B cell (primary cell): Measurements from ENCODE around the gene NTM. TPM values are rescaled to one million over a fixed set of nuclear protein-coding genes. Genes with fewer than 3 reads are reported as not detected.

Experiments used
- ATAC-seq: fragments of 200-7000 bp; cut with Tn5 transposase; one replicate; pipeline ENCODE4 v1.10.0; 2021; ENCODE audit warnings: low read depth, mild to moderate bottlenecking, moderate number of reproducible peaks, moderate library complexity
- CTCF ChIA-PET: fragments of 350-600 bp; sonication (Branson Sonifier 250); formaldehyde crosslinking; loops from one replicate; lab custom pipeline; 2021; ENCODE audit warnings: antibody characterized with exemption, inconsistent platforms; lab: Charles Lee
- POLR2A ChIA-PET: fragments of 350-600 bp; sonication (Branson Sonifier 250); formaldehyde crosslinking; loops from one replicate; lab custom pipeline; 2021; ENCODE audit warnings: antibody characterized with exemption; lab: Charles Lee
- DNase-seq: peaks from one replicate; pipeline ENCODE4 v3.0.0; 2013
- H2AFZ ChIP-seq: 2 replicates; pipeline ENCODE4 v1.6.1; 2012; ENCODE audit warnings: mild to moderate bottlenecking, low read depth, low read length; ENCODE audit not compliant: insufficient read depth, poor library complexity, severe bottlenecking
- H3K27ac ChIP-seq, 2 donors: 1 replicate in 1 of 2; 2 replicates in 1 of 2; pipeline ENCODE4 v1.5.1; 2012 to 2013; ENCODE audit warnings: low read length in 2 of 2, mild to moderate bottlenecking in 2 of 2, moderate library complexity in 1 of 2
- H3K27me3 ChIP-seq, 4 experiments: fragments of 200-600 bp in 1 of 4; sonication (generic) in 1 of 4; replicated peaks in 1 of 4; 1 replicate in 2 of 4; 2 replicates in 2 of 4; pipeline versions ENCODE4 v1.6.1 to v1.7.0; 2013 to 2016; ENCODE audit warnings: low read length in 3 of 4, mild to moderate bottlenecking in 2 of 4, mixed read lengths in 1 of 4, moderate library complexity in 1 of 4; ENCODE audit not compliant: insufficient read depth in 4 of 4, control insufficient read depth in 3 of 4; ENCODE audit errors: control extremely low read depth in 1 of 4
- H3K36me3 ChIP-seq, 2 experiments: replicated peaks in 1 of 2; 1 replicate in 1 of 2; 2 replicates in 1 of 2; pipeline versions ENCODE4 v1.6.1 to v1.7.1; 2013; ENCODE audit warnings: low read length in 1 of 2; ENCODE audit not compliant: insufficient read depth in 2 of 2, control insufficient read depth in 1 of 2; ENCODE audit errors: control extremely low read depth in 1 of 2, extremely low read depth in 1 of 2
- H3K4me1 ChIP-seq, 2 donors: fragments of 200-600 bp in 1 of 2; sonication (generic) in 1 of 2; 1 replicate in 1 of 2; 2 replicates in 1 of 2; pipeline versions ENCODE4 v1.5.1 to v1.6.1; 2013 to 2017; ENCODE audit warnings: low read length in 2 of 2; ENCODE audit not compliant: control insufficient read depth in 2 of 2, insufficient read depth in 2 of 2
- H3K4me2 ChIP-seq: replicated peaks from 2 replicates; pipeline ENCODE3; 2012; ENCODE audit warnings: mild to moderate bottlenecking, low read depth, low read length; ENCODE audit not compliant: poor library complexity, severe bottlenecking
- H3K4me3 ChIP-seq, 5 experiments: fragments of 200-600 bp in 1 of 5; sonication (generic) in 1 of 5; 1 replicate in 3 of 5; 2 replicates in 2 of 5; pipeline versions ENCODE4 v1.5.1 to v1.7.0; 2011 to 2016; ENCODE audit warnings: low read length in 4 of 5, mild to moderate bottlenecking in 4 of 5, low read depth in 2 of 5, control low read depth in 1 of 5, moderate library complexity in 1 of 5; ENCODE audit not compliant: insufficient read depth in 1 of 5; ENCODE audit errors: control extremely low read depth in 1 of 5, extremely low read depth in 1 of 5
- H3K79me2 ChIP-seq: fragments of 200-600 bp; sonication (generic); one replicate; pipeline ENCODE4 v1.6.0; 2016; ENCODE audit warnings: low read length; ENCODE audit not compliant: control insufficient read depth, insufficient read depth
- H3K9ac ChIP-seq: fragments of 200-600 bp; sonication (generic); 2 replicates; pipeline ENCODE4 v1.6.1; 2017; ENCODE audit warnings: mild to moderate bottlenecking, low read length, moderate library complexity
- H3K9me3 ChIP-seq, 3 donors: one replicate each; pipeline versions ENCODE4 v1.6.1 to v1.7.1; 2013; ENCODE audit warnings: low read length in 2 of 3; ENCODE audit not compliant: control insufficient read depth in 2 of 3, insufficient read depth in 1 of 3; ENCODE audit errors: control extremely low read depth in 1 of 3
- H4K20me1 ChIP-seq: 2 replicates; pipeline ENCODE4 v1.6.0; 2012; ENCODE audit warnings: mild to moderate bottlenecking, low read length; ENCODE audit not compliant: insufficient read depth, control insufficient read depth, poor library complexity, severe bottlenecking
- H3K27ac Mint-ChIP-seq: one replicate; pipeline ENCODE4 v1.8.0; 2021; ENCODE audit warnings: mixed read lengths
- H3K27me3 Mint-ChIP-seq: one replicate; pipeline ENCODE4 v1.8.0; 2021; ENCODE audit warnings: mixed read lengths
- H3K4me1 Mint-ChIP-seq: one replicate; pipeline ENCODE4 v1.8.0; 2021; ENCODE audit warnings: mixed read lengths
- H3K4me3 Mint-ChIP-seq: one replicate; pipeline ENCODE4 v1.8.0; 2021; ENCODE audit warnings: mixed read lengths
- H3K9me3 Mint-ChIP-seq: one replicate; pipeline ENCODE4 v1.8.0; 2022; ENCODE audit warnings: mixed read lengths; ENCODE audit not compliant: insufficient read depth
- CTCF ChIP-seq: fragments of 200-600 bp; IDR thresholded peaks from one replicate; pipeline ENCODE4 v1.8.0; 2022; ENCODE audit warnings: antibody characterized with exemption, mild to moderate bottlenecking
- EZH2 ChIP-seq: IDR thresholded peaks from 2 replicates; pipeline ENCODE4 v1.6.1; 2012; ENCODE audit warnings: borderline replicate concordance, low read depth, mild to moderate bottlenecking, moderate library complexity, low read length; ENCODE audit not compliant: insufficient read depth, poor library complexity, severe bottlenecking
- WGBS: methylation state at CpG from one replicate; pipeline ENCODE4 v1.1.5; 2013; ENCODE audit warnings: missing lambda C conversion rate; ENCODE audit not compliant: insufficient coverage; 5-methylcytosine and 5-hydroxymethylcytosine counted together
- intact Hi-C: fragments of 100-400 bp; cut with micrococcal nuclease; formaldehyde crosslinking; loops from one replicate; pipeline ENCODE4 v1.10.0; 2022
- polyA plus RNA-seq: library from polyadenylated mRNA; depleted of rRNA; stranded (reverse); fragments of >200 nt; gene quantifications from 2 replicates; pipeline ENCODE4 v1.2.3, GENCODE V29; 2012
- total RNA-seq, 2 donors: library from RNA; stranded (reverse); fragments of 120-200 nt in 1 of 2; gene quantifications; 1 replicate in 1 of 2; 2 replicates in 1 of 2; pipeline versions ENCODE4 v1.2.3 to v1.2.4, GENCODE V29; 2013 to 2022

NTM gene
- total and polyA plus RNA-seq, 2 donors (not counting 1 experiment from before 2014, with no cell fraction given) = not detected

- ChIA-PET POLR2A (no interaction called here), CTCF (no interaction called here)
- DNase-seq (no peak), ATAC-seq (no peak)
- Histone ChIP-seq H3K4me2 (no peak overlapping the region), H3K9ac (no peak overlapping the region), H3K9me3 (peaks cover 0 to 7% (median 0%) of the 10 kb centered on the region in 3 donors), H2AFZ (no peak overlapping the region), H3K36me3 (no peaks in the 10 kb centered on the region), H3K79me2 (no peaks in the 10 kb centered on the region), H3K4me3 (no peak overlapping the region), H3K27ac (no peak overlapping the region), H4K20me1 (no peaks in the 10 kb centered on the region), H3K4me1 (no peaks in the 10 kb centered on the region), H3K27me3 (no peaks in the 10 kb centered on the region)
- H3K4me3 Mint-ChIP-seq = no peak overlapping the region
- intact Hi-C loops = no loop called here
- TF ChIP-seq EZH2 (no peak), CTCF (no peak)
- H3K27me3 Mint-ChIP-seq = no peaks in the 10 kb centered on the region
- WGBS = 92% methylated on average over 3 of the region's 3 CpGs
- peaks cover 3% of the 10 kb centered on the region for H3K9me3 Mint-ChIP-seq
- no peaks in the 10 kb centered on the region for H3K4me1 Mint-ChIP-seq
- H3K27ac Mint-ChIP-seq = no peak overlapping the region
Measured at GRCh38 chr11:131965504-131965903, 595.1 kb downstream of the NTM start.

GRCh38 chr11:131966667-131967066 lies 596.3 kb downstream of the NTM start:
- no peak for DNase-seq
- Mint-ChIP-seq H3K9me3 (peaks cover 3% of the 10 kb centered on the region), H3K4me1 (no peaks in the 10 kb centered on the region), H3K27ac (no peak overlapping the region), H3K27me3 (no peaks in the 10 kb centered on the region), H3K4me3 (no peak overlapping the region)
- Histone ChIP-seq H3K4me3 (no peak overlapping the region), H3K4me2 (no peak overlapping the region), H3K9me3 (peaks cover 0 to 7% (median 0%) of the 10 kb centered on the region in 3 donors), H3K4me1 (no peaks in the 10 kb centered on the region), H3K79me2 (no peaks in the 10 kb centered on the region), H3K27me3 (no peaks in the 10 kb centered on the region), H3K36me3 (no peaks in the 10 kb centered on the region), H4K20me1 (no peaks in the 10 kb centered on the region), H3K27ac (no peak overlapping the region), H2AFZ (no peak overlapping the region), H3K9ac (no peak overlapping the region)
- no peak for TF ChIP-seq CTCF
- TF ChIP-seq EZH2 = no peak
- POLR2A ChIA-PET = no interaction called here
- CTCF ChIA-PET = no interaction called here
- no peak for ATAC-seq
- intact Hi-C loops = no loop called here
- WGBS = 83% methylated on average over 1 of the region's 2 CpGs
